ENCODE data around the gene GNE. TPM values are rescaled to one million over a fixed set of nuclear protein-coding genes. Genes with fewer than 3 reads are reported as not detected.
"Not testable (repeated sequence)": the region's sequence is repeated elsewhere in the genome, so short reads cannot be mapped to it uniquely, and the experiment has no call there.

Gene GNE
- total RNA-seq, 1 donor from 2014 or later, result 14.6 TPM

GRCh38 chr9:36190388-36191289 is 67.6 kb downstream of the GNE start, which contains the start of gene CLTA:
Gene CLTA, plus strand, starts transcription at chr9:36190921. Its CDS starts 136 bp downstream, at chr9:36191057.
- TF ChIP-seq, protein P1, sequence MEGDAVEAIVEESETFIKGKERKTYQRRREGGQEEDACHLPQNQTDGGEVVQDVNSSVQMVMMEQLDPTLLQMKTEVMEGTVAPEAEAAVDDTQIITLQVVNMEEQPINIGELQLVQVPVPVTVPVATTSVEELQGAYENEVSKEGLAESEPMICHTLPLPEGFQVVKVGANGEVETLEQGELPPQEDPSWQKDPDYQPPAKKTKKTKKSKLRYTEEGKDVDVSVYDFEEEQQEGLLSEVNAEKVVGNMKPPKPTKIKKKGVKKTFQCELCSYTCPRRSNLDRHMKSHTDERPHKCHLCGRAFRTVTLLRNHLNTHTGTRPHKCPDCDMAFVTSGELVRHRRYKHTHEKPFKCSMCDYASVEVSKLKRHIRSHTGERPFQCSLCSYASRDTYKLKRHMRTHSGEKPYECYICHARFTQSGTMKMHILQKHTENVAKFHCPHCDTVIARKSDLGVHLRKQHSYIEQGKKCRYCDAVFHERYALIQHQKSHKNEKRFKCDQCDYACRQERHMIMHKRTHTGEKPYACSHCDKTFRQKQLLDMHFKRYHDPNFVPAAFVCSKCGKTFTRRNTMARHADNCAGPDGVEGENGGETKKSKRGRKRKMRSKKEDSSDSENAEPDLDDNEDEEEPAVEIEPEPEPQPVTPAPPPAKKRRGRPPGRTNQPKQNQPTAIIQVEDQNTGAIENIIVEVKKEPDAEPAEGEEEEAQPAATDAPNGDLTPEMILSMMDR (IDR thresholded peaks at IDR 0.05), result peak; percentile 49
- H3K4me3 ChIP-seq, result peak within 1 kb of the TSS; percentile 97
- ATAC-seq (peak; percentile 99), DNase-seq (peak; percentile 97)
- H3K27ac ChIP-seq, result peak within 1 kb of the TSS; percentile 95
- H3K27me3 ChIP-seq (ENCODE audit: low read depth), result no peaks in the 10 kb centered on the region
- intact Hi-C loops (cut with DNase I), result no loop called here
- peaks cover 10% of the 10 kb centered on the region for H3K36me3 ChIP-seq
- H3K9me3 ChIP-seq, result no peaks in the 10 kb centered on the region
- H3K4me1 ChIP-seq, result peaks cover 49% of the 10 kb centered on the region

DNA sequence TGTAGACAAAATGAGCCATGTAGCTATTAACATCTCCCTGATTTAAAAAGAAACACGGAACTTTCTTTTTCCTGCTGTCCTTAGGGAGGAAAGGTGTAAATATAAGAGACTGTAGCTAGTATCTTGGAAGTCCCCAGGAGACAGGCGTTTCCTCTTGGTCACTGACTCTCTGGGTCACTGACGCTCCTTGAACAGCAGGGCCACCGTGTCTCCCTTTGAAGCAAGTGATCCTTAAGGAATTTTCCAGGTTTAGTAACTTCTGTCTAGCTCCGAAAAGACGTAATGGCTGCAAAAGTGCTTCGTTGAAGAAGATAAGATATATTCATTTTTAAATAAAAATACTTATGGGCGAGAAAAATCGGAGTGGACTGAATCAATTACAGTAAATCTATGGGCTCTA is 68.3 kb downstream of the GNE start:
- Histone ChIP-seq H3K9me3 (no peaks in the 10 kb centered on the region), H3K36me3 (peaks cover 9% of the 10 kb centered on the region), H3K4me1 (peaks cover 44% of the 10 kb centered on the region), H3K4me3 (peak overlapping the region; percentile 97), H3K27me3 (ENCODE audit: low read depth) (no peaks in the 10 kb centered on the region), H3K27ac (peak overlapping the region; percentile 95)
- DNase-seq (no peak), ATAC-seq (peak in 1 of 2 donors; percentile 32)
- TF ChIP-seq, protein P1 (IDR thresholded peaks at IDR 0.05), result no peak
- intact Hi-C loops (cut with DNase I), result no loop called here

DNA sequence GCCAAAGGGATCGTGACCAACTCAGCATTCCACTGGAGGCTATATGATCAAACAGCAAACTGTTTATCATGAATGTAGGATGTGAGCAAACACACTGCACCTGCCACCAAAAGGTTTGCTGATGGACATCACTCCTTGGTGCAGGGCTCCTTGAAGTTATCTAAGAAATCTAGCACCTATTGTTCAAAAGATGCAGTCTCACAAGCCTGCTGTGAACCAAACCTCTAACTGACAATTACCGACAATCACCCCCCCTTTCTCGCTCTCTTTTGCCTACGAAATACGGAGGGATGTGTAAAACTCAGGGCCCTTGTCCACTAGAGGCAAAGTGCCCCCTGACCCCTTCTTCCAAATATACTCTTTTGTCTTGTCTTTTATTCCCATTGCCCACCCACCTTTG is 70.0 kb downstream of the GNE start:
- TF ChIP-seq, protein P1 (IDR thresholded peaks at IDR 0.05), result no peak
- DNase-seq (no peak), ATAC-seq (no peak)
- Histone ChIP-seq H3K9me3 (no peaks in the 10 kb centered on the region), H3K36me3 (no peaks in the 10 kb centered on the region), H3K4me1 (peaks cover 27% of the 10 kb centered on the region), H3K27ac (no peak overlapping the region), H3K4me3 (no peak overlapping the region), H3K27me3 (ENCODE audit: low read depth) (no peaks in the 10 kb centered on the region)
- intact Hi-C loops (cut with DNase I), result no loop called here

DNA sequence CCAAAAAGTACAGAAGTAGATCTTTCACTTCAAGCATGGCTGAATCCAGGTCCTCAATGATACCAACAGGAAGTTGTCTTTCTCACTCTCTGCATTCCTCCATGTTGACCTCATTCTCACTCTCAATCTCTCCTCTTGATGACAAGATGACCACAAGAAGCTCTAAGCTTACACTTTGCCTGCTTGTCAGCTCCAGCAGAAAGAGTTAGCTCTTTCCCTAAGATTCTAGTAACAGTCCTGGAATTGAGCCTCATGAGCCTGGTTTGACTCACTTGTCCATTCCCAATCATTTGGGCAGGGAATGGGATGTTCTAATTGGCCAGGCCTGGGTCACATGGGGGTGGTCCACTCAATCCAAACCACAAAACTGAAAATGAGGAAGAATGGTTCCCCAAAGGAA is 70.8 kb downstream of the GNE start:
- Histone ChIP-seq H3K4me1 (peaks cover 19% of the 10 kb centered on the region), H3K27me3 (ENCODE audit: low read depth) (no peaks in the 10 kb centered on the region), H3K4me3 (no peak overlapping the region), H3K27ac (no peak overlapping the region), H3K9me3 (no peaks in the 10 kb centered on the region), H3K36me3 (no peaks in the 10 kb centered on the region)
- TF ChIP-seq, protein P1 (IDR thresholded peaks at IDR 0.05), result no peak
- intact Hi-C loops (cut with DNase I), result no loop called here
- ATAC-seq (no peak), DNase-seq (no peak)

DNA sequence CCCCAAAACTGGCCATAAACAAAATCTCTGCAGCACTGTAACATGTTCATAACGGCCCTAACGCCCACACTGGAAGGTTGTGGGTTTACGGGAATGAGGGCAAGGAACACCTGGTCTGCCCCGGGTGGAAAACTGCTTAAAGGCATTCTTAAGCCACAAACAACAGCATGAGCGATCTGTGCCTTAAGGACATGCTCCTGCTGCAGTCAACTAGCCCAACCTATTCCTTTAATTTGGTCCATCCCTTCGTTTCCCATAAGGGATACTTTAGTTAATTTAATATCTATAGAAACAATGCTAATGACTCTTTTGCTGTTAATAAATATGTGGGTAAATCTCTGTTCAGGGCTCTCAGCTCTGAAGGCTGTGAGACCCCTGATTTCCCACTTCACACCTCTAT is 78.0 kb downstream of the GNE start:
- H3K4me1 ChIP-seq; intact Hi-C loops (cut with DNase I); H3K36me3 ChIP-seq; DNase-seq; H3K27me3 ChIP-seq (ENCODE audit: low read depth); H3K27ac ChIP-seq; H3K4me3 ChIP-seq; H3K9me3 ChIP-seq; ATAC-seq: not testable (repeated sequence)

DNA sequence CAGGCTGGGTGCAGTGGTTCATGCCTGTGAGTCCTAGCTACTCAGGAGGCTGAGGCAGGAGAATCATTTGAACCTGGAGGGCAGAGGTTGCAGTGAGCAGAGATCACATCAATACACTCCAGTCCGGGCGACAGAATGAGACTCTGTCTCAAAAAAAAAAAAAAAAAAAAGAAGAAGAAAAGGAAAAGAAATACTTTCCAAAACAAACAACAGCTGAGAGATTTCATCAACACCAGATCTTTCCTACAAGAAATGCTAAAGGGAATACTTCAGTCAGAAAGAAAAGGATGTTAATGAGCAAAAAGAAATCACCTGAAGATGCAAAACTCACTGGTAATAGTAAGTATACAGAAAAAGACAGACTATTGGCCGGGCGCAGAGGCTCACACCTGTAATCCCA is 80.7 kb downstream of the GNE start:
- DNase-seq (no peak), ATAC-seq (no peak)
- Histone ChIP-seq H3K27ac (no peak overlapping the region), H3K36me3 (no peaks in the 10 kb centered on the region), H3K4me1 (no peaks in the 10 kb centered on the region), H3K4me3 (no peak overlapping the region), H3K27me3 (ENCODE audit: low read depth) (no peaks in the 10 kb centered on the region), H3K9me3 (no peaks in the 10 kb centered on the region)
- intact Hi-C loops (cut with DNase I), result no loop called here
- TF ChIP-seq, protein P1 (IDR thresholded peaks at IDR 0.05), result no peak

GRCh38 chr9:36176496-36176895 is 81.8 kb downstream of the GNE start:
- H3K4me3 ChIP-seq; DNase-seq; H3K36me3 ChIP-seq; H3K27ac ChIP-seq; H3K9me3 ChIP-seq; H3K27me3 ChIP-seq (ENCODE audit: low read depth); ATAC-seq; H3K4me1 ChIP-seq; intact Hi-C loops (cut with DNase I): not testable (repeated sequence)

DNA sequence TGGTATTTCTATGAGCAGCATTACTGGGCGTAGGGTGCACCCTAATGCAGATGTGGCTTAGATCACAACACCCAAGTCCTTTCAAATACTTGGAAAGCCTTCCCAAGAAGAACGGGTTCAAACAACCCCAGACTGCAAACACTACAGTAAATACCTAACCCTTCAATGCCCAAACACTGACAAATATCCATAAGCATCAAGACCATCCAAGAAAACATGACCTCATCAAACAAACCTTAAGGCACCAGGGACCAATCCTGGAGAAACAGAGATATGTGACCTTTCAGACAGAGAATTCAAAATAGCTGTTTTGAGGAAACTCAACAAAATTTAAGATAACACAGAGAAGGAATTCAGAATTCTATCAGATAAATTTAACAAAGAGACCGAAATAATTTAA is 83.0 kb downstream of the GNE start:
- H3K4me3 ChIP-seq; H3K4me1 ChIP-seq; H3K27me3 ChIP-seq (ENCODE audit: low read depth); intact Hi-C loops (cut with DNase I); DNase-seq; ATAC-seq; H3K27ac ChIP-seq; H3K36me3 ChIP-seq; H3K9me3 ChIP-seq: not testable (repeated sequence)
